ENCODE measurements around the gene SARS1.

DNA sequence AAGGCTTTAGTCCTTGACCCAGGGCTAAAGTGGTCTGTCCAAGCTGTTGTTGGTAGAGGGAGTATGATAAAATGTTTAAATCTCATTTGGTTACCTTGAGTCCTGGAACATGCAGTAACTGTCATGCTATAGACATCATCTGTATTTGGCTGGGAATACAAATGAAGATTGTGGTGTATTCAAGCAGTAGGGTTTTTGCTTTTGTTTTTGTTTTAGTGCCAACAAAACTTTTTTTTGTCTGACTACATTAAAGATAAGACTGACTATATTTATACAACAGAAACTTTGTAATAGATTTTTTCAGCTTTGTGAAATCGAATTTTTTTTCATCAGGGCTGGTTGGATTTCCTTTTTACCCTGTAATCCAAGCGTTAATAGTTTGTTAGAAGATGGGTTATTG, 7.4 kb upstream of the SARS1 start:
- TF ChIP-seq NFIC (IDR thresholded peaks at IDR 0.05) = no peak
- no peak for TF ChIP-seq MAX (IDR thresholded peaks at IDR 0.05)

Data from Ishikawa (cell line).